HK-2 (cell line): ENCODE results near the gene DPRX.
"Not testable (repeated sequence)": the region's sequence is repeated elsewhere in the genome, so short reads cannot be mapped to it uniquely, and the experiment has no call there.

ENCODE experiments used
- DNase-seq: peaks from one replicate; pipeline ENCODE4 v3.0.0-alpha.2; 2018; ENCODE audit not compliant: unreplicated experiment

DPRX gene

DNA sequence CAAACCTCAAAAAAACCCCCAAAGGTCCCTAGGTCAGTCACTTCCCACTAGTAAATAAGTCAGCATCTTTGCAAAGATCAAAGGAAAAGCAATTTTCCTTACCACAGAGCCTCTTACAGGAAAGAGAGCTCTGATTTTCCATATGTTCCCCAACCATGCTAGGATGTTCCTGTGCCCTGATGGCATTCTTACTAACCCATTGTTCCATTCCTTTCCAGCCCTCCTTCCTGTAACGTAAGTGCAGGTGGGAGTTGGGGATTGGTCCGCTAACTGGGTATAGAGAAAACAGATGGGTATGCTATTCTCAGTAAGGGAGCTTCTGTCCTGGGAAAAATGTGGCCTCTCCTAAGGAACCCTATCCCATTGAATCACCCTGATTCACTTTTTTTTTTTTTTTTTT lies 14.3 kb downstream of the DPRX start:
- DNase-seq: no peak

DNA sequence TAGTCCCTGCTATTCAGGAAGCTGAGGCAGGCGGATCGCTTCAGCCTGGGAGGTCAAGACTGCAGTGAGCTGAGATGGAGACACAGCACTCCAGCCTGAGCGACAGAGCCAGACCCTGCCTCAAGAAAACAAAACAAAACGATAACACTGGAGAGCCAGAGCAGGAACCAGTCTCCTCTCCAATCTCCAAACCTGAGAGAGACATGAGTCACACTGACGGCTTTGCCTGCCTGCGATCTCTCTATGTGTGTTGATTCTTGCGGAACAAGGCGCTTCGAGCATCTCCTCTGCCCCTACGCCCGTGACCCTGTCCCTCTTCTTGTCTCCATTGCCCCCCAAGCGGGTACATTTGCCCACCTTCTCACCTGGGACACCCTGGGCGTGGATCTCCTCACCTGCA lies 15.6 kb downstream of the DPRX start:
- no peak for DNase-seq

DNA sequence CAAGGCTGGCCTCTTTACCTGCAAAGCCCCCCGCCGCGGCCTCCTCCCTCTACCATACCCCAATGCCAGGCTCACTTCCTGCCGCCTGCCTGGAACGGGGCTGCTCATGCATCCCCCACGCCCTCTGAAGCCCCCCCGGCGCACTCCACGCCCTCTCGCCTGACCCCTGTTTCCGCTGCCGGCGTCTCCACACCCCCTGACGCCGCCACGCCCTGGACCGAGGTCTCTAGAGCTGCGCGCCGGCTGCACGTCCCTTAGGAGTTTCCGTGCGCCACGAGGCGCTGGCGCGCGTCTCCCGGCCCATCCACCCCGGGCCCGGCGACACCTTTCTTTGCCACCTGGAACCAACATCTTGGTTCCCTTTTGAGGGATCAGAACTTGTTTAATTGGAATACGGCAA lies 16.0 kb downstream of the DPRX start:
- DNase-seq: no peak

- no peak for DNase-seq
These were observed 18.2 kb downstream of the DPRX start for GRCh38 chr19:53649746-53650593.

- no peak for DNase-seq
These were observed 20.7 kb downstream of the DPRX start for GRCh38 chr19:53652476-53652875.

- DNase-seq: no peak
These were observed 23.4 kb downstream of the DPRX start for GRCh38 chr19:53655042-53655665.

DNA sequence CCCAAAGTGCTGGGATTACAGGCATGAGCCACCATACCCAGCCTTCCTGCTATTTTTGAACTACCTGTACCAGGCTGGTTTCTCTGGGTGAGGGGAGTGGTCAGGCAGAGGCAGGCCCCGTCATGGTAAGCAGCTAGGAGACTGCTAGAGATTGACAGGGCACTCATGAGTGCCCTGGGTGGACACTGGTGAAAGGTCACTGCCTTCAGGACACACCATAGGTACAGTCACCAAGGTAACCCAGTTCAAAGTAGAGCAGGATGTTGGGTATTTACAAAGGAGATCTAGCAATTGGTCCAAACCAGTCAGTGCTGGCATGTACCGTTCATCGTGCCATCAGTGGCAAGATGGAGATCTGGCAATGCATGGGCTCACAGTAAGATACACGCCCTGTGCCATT lies 25.5 kb downstream of the DPRX start:
- no peak for DNase-seq

DNA sequence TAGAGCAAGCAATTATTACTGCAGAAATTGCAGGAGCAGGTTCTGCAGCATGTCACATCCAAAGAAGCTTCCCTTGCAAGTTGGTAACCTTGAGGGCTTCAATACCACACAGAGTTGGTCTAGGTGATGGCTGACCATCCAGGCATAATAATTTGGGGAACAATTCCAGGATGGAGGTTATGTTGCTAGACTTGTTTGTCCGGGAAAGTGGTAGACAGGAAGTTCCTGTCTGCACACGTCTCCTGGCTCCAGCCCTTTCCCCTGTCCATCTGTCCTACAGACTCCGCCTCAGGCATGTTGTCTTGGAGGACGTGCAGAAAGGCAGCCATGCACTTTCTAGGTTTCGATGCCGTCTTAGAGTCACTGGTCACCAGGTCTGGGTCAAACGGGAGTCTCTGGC lies 26.0 kb downstream of the DPRX start:
- DNase-seq: no peak

DNA sequence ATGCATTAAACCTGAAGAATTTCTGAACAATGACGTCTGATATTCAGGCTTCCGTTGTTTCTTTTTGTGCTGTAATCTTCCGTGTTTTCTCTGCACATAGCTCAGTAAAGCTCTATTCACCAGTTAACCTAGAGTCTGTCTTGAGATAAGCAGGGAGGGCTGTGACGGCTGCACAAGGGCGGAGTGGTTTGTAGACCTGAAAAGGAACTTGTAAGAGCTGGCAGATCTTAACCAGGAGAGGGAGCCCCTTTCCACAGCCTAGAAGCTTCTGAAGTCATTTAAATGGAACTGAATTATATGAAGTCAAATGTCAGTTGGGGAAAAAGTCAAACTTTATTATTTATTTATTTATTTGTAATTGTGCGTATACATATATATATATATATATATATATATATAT lies 27.5 kb downstream of the DPRX start:
- DNase-seq: no peak

- DNase-seq: no peak
These were observed 28.8 kb downstream of the DPRX start for GRCh38 chr19:53660584-53660983.

GRCh38 chr19:53662209-53662608 lies 30.4 kb downstream of the DPRX start:
- no peak for DNase-seq

DNA sequence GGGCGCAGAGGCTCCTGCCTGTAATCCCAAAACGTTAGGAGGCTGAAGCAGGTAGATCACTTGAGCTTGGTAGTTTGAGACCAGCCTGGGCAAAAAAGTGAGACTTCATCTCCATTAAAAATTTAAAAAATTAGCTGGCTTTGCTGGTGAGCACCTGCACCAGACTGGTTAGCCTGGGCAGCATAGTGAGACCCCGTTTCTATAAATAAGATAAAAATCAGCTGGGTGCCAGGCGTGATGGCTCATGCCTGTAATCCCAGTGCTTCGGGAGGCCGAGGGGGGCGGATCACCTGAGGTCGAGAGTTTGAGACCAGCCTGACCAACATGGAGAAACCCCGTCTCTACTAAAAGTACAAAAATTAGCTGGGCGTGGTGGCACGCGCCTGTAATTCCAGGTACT lies 32.4 kb downstream of the DPRX start:
- DNase-seq: no peak

GRCh38 chr19:53664760-53665159 lies 33.0 kb downstream of the DPRX start:
- DNase-seq: no peak

DNA sequence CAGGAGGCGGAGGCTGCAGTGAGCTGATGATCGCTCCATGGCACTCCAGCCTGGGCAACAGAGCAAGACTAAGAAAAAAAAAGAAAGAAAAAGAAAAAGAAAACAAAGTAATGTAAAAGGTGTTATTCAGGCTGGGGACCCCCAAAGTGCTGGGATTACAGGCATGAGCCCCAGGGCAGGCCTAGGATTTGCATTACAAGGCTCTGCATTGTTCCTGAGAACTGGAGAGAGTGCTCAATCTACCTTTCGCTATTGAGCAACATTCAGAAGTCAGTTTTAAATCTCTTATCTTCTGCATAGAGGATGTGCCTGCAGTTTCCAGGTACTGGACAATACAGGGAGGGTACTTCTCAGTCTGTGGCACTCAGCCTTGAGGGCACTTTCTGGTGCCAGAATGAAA lies 34.5 kb downstream of the DPRX start:
- not testable (repeated sequence) for DNase-seq

- not testable (repeated sequence) for DNase-seq
These were observed 37.0 kb downstream of the DPRX start for GRCh38 chr19:53668804-53669203.

GRCh38 chr19:53670345-53670744 lies 38.5 kb downstream of the DPRX start:
- no peak for DNase-seq

GRCh38 chr19:53671663-53672062 lies 39.9 kb downstream of the DPRX start:
- no peak for DNase-seq
